H7 (cell line): ENCODE data around the gene ZNF396. TPM values are rescaled to one million over a fixed set of nuclear protein-coding genes. Genes with fewer than 3 reads are reported as not detected.

Experiments
- DNase-seq: peaks from one replicate; pipeline ENCODE4 v3.0.0; 2012
- H3K27me3 ChIP-seq: 2 replicates; pipeline ENCODE4 v1.6.0; 2011; ENCODE audit warnings: mild to moderate bottlenecking, low read length; ENCODE audit not compliant: control insufficient read depth, insufficient read depth
- H3K36me3 ChIP-seq: replicated peaks from 2 replicates; pipeline ENCODE4 v1.5.1; 2011; ENCODE audit warnings: low read length; ENCODE audit not compliant: control insufficient read depth, insufficient read depth
- H3K4me3 ChIP-seq: 2 replicates; pipeline ENCODE4 v1.5.1; 2011; ENCODE audit warnings: low read depth, mild to moderate bottlenecking, control low read depth, low read length, moderate library complexity; ENCODE audit not compliant: insufficient read depth
- total RNA-seq: library from RNA; depleted of rRNA; stranded (reverse); fragments of >200 nt; shearing (Covaris generic); gene quantifications from 2 replicates; pipeline ENCODE4 v1.2.3, GENCODE V29; 2014; rRNA removed

The ZNF396 gene
- total RNA-seq: 1.4 and 2.0 TPM in 2 replicates

DNA sequence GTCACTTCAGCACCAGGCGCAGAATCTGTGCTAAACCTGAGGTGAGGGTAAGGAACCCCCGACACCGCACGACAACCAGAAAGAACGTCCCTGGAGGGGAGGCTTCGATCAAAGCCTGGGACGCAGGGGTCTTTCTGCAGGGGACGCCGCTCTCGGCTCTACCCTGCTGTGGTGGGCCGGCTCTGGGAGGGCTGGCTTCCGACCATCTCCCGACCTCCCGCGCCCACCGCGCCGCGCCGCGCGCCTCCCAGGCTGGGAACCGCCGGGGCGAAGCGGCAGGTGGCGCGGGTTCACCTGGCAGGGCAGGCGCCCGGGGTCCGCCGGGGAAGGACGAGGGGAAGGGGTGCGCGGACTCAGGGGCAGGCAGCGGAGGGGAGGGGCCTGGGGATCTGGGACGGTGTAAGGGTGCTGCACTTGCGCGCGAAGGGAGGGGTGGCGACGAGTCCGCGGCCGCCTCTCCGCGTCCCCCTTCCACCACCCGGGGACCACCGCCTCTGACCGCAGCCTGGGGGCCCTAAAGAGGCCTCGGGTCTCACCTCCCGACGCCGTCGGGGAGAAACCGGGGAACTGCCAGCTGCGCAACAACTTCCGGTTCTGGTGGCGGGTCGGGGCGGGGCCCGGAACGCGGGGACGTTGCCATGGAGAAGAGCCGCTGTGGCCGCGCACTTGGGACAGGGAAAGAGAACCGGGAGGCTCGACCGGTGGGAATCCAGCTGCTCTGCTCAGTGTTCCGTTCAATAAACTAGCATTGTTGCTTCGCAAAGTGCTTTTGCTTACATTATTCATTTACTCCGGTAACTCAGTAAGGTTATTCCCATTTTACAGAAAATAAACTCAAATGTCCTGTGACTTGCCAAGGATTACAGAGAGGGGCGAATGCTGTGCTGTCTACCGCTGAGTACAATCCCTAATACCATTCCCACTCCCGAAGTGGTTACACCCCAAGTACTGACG, at the start of gene ZNF396:
ZNF396 (minus strand) TSS at position 596 of the 954 bp plus-strand sequence. CDS start 3,045 bp downstream, outside the sequence.
- H3K4me3 ChIP-seq: peak within 1 kb of the TSS; percentile 75
- peak; percentile 92 for DNase-seq
- H3K27me3 ChIP-seq: no peaks in the 10 kb centered on the region; the same call in 1 of the 2 replicates
- H3K36me3 ChIP-seq: no peaks in the 10 kb centered on the region

DNA sequence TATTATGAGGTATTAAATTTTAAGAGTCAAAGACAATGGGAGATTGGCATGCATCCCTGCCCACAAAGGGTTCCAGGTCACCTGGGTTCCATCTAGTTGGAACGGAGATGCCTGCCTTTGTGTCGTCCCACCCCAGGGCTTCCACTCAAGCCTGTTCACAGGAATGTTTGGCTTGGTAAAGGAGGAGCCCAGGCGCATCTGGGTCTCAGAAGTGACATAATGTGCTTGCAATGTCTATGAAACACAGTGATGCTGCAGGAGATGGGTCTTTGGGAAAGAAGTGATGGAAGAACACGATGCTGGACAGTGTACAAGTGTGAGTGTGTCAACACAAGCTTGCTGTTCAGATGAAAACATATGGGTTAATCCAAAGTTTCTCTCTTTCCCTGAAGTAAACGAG, 49.6 kb upstream of the ZNF396 start:
- Histone ChIP-seq H3K4me3 (no peak overlapping the region), H3K27me3 (no peaks in the 10 kb centered on the region), H3K36me3 (no peaks in the 10 kb centered on the region)
- DNase-seq: no peak

- Histone ChIP-seq H3K27me3 (no peaks in the 10 kb centered on the region), H3K4me3 (no peak overlapping the region)
Observed at GRCh38 chr18:35424356-35424755, 47.2 kb upstream of the ZNF396 start.

DNA sequence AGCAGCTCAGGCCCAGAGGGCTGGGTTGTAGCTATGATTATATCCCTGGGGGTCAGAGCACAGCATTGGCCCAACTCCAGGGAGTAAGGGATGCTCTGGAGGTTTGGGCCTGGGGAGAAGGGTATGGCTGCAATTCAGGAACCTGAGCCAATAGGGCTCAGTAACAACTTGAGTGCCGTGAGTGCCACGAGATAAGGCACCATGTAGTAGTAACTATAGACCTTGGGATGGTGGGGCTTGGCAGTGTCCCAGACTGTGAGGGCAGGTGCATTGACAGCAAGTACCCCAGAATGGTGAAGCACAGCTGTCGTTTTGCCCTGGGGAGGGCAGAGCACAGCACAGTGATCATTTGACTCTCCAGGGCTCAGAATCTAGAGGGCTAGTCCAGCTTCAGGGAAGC, 45.1 kb upstream of the ZNF396 start:
- H3K4me3 ChIP-seq: no peak overlapping the region
- H3K36me3 ChIP-seq: no peaks in the 10 kb centered on the region

More at GRCh38 chr18:35424356-35424755, 47.2 kb upstream of the ZNF396 start:
- no peaks in the 10 kb centered on the region for H3K36me3 ChIP-seq
- no peak for DNase-seq

DNA sequence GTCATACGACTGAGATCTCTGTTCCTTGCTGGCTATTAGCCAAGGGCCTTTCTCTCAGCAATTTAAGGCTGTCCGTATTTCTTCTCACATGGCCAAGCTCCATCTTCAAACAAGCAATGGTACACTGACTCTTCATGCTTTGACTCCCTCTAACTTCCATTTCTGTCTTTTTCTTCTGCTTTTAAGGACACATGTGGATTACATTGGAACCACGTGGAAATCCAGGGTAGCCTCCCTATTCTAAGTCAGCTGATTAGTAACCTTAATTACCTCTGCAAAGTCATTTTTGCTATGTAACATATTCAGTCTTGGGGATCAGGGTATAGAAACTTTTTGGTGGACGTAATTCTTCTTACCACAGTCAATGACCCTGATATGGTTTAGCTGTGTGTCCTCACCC, 41.5 kb upstream of the ZNF396 start:
- DNase-seq: no peak
- Histone ChIP-seq H3K4me3 (no peak overlapping the region), H3K27me3 (no peaks in the 10 kb centered on the region), H3K36me3 (no peaks in the 10 kb centered on the region)

More for the DNA sequence above, 45.1 kb upstream of the ZNF396 start:
- no peak for DNase-seq
- no peaks in the 10 kb centered on the region for H3K27me3 ChIP-seq

- Histone ChIP-seq H3K4me3 (no peak overlapping the region), H3K36me3 (no peaks in the 10 kb centered on the region), H3K27me3 (no peaks in the 10 kb centered on the region)
- no peak for DNase-seq
Observed at GRCh38 chr18:35417223-35417622, 40.1 kb upstream of the ZNF396 start.

DNA sequence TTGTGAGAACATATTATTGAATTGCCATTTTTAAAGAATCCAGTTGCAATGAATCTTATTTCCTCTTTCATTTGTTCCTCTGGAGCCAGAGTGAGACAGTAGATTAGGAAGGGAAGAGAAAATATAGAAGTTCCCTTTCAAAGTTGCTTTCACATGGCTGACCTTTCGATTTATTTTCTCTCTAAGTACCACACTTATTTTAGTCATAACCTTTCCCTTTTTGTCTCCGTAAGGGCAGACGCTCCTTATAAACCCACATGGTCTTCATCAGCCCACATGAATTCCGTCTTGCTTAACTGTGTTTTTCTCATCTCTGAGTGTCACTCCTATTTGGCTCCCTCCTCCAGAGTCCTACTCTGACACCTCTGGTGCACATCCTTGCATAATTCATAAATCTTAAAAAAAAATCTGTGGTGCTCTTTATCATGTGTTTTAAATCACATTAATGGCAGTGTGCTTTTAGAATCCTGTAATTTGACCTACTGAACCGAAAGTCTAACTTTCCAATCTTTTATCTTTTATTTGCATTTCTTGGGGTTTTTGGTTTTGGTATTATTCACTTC, 38.5 kb upstream of the ZNF396 start:
- no peak overlapping the region for H3K4me3 ChIP-seq

GRCh38 chr18:35413163-35413511, 36.0 kb upstream of the ZNF396 start:
- Histone ChIP-seq H3K4me3 (no peak overlapping the region), H3K36me3 (no peaks in the 10 kb centered on the region), H3K27me3 (no peaks in the 10 kb centered on the region)
- DNase-seq: no peak

More for the DNA sequence above, 38.5 kb upstream of the ZNF396 start:
- H3K27me3 ChIP-seq: no peaks in the 10 kb centered on the region
- H3K36me3 ChIP-seq: no peaks in the 10 kb centered on the region
- no peak for DNase-seq

DNA sequence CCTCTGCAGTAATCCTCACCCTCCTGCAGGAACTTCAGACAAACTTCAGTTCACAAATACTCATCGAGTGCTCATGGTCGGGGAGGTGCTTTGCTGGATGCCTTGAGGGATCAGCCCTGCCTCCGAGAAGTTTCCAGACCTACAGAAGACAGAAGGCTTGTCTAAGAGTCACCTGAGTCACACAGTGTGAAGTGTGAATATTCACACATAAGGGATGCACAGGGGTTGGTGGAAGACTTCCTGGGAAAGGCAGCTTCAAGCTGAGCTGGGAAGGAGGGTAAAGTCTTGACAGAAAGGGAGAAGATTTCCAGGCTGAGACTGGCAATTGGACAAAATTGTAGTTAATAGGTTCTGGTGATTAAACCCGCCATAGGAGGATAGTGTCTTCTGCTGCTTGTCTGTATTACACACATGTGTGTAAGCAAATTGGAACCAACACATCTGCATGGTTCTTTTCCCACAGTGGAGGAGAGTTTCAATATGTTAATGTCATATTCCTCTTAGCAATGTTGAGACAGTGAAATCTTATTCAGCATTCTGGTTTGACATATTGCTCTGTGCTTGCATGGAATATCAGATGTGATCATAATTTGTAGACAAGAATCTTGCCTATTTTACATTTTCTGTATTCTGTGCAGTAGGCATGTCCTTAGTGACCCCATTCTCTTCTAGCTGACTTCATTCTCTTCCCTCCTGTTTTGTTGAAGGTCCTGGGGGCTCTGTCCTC, 34.7 kb upstream of the ZNF396 start:
- no peak for DNase-seq
- H3K27me3 ChIP-seq: no peaks in the 10 kb centered on the region
- no peak overlapping the region for H3K4me3 ChIP-seq
- no peaks in the 10 kb centered on the region for H3K36me3 ChIP-seq

DNA sequence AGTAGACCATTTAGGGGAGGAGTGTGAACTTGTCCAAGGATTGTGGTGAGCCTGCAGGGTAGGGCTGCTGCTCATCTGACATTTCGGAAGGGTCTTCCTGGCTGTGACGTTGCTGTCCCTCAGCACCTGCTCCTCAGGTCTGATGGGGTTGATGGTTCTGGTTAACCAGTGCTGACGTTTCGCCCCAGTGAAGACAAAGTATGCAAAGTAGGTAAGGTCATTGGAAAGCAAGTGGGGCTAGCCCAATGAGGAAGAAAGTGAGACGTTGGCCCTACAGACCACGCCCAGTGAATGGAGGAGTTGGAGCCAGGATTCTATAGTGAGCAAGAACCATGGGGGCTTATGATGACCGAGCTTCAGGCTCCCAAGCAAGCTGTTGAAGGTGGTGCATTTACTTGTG, 33.4 kb upstream of the ZNF396 start:
- H3K27me3 ChIP-seq: no peaks in the 10 kb centered on the region
- no peak for DNase-seq
- no peaks in the 10 kb centered on the region for H3K36me3 ChIP-seq
- H3K4me3 ChIP-seq: no peak overlapping the region

DNA sequence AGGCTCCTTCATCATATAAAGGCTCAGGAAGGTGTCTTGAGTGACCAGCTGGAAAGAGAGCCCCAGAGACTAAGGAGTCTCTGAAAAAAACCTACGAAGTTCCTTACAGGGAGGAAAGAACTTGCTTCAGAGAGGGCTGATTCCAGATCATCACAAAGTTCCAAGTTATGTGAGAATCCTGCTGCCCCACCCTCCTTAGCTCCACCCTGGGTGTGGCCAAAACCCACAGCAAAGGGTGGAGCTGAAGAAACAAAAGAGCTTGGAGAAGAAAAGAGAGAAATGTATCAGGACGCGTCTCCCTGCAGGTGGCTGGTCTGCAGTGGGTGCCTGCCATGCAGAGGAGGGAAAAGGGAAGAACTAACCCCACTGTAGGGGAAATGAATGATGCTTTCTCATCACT, 32.8 kb upstream of the ZNF396 start:
- H3K36me3 ChIP-seq: no peaks in the 10 kb centered on the region
- H3K4me3 ChIP-seq: no peak overlapping the region
- no peak for DNase-seq
- no peaks in the 10 kb centered on the region for H3K27me3 ChIP-seq

- H3K4me3 ChIP-seq: no peak overlapping the region
- no peaks in the 10 kb centered on the region for H3K36me3 ChIP-seq
- no peak for DNase-seq
- no peaks in the 10 kb centered on the region for H3K27me3 ChIP-seq
Observed at GRCh38 chr18:35408843-35409261, 31.7 kb upstream of the ZNF396 start.

- peak; percentile 64 for DNase-seq
- H3K27me3 ChIP-seq: no peaks in the 10 kb centered on the region
- no peaks in the 10 kb centered on the region for H3K36me3 ChIP-seq
- no peak overlapping the region for H3K4me3 ChIP-seq
Observed at GRCh38 chr18:35407871-35408481, 30.8 kb upstream of the ZNF396 start.

- H3K36me3 ChIP-seq: no peaks in the 10 kb centered on the region
- no peak for DNase-seq
- no peaks in the 10 kb centered on the region for H3K27me3 ChIP-seq
- H3K4me3 ChIP-seq: no peak overlapping the region
Observed at GRCh38 chr18:35406666-35407065, 29.5 kb upstream of the ZNF396 start.
